Muscle of leg (tissue), 16 donors: ENCODE measurements around the gene RPS27A. TPM values are rescaled to one million over a fixed set of nuclear protein-coding genes. Genes with fewer than 3 reads are reported as not detected.
"Not testable (repeated sequence)": the region's sequence is repeated elsewhere in the genome, so short reads cannot be mapped to it uniquely, and the experiment has no call there.

Source experiments
- DNase-seq: peaks from one replicate; pipeline ENCODE4 v3.0.0; 2013
- H3K27ac ChIP-seq: one replicate; pipeline ENCODE4 v1.5.1; 2013; ENCODE audit warnings: mild to moderate bottlenecking, low read length, control low read depth
- H3K27me3 ChIP-seq: one replicate; pipeline ENCODE4 v1.6.1; 2013; ENCODE audit warnings: low read length; ENCODE audit not compliant: control insufficient read depth, insufficient read depth
- H3K36me3 ChIP-seq: one replicate; pipeline ENCODE4 v1.6.1; 2013; ENCODE audit warnings: low read length; ENCODE audit not compliant: control insufficient read depth, insufficient read depth
- H3K4me1 ChIP-seq: one replicate; pipeline ENCODE4 v1.6.1; 2013; ENCODE audit warnings: low read length; ENCODE audit not compliant: control insufficient read depth, insufficient read depth
- H3K4me3 ChIP-seq: one replicate; pipeline ENCODE4 v1.5.1; 2013; ENCODE audit warnings: low read length, control low read depth
- H3K9me3 ChIP-seq: replicated peaks from 2 replicates; pipeline ENCODE4 v1.6.1; 2013; ENCODE audit warnings: low read depth, low read length; ENCODE audit not compliant: control insufficient read depth
- WGBS: methylation state at CpG from one replicate; pipeline ENCODE4 v1.1.5; 2013; ENCODE audit warnings: missing lambda C conversion rate; ENCODE audit not compliant: insufficient coverage; 5-methylcytosine and 5-hydroxymethylcytosine counted together
- long read RNA-seq, 11 donors: transcript quantifications; one replicate each; lab custom pipeline, GENCODE V29; 2026
- polyA plus RNA-seq, 8 donors: library from polyadenylated mRNA; unstranded; fragments of 120-200 nt; gene quantifications; one replicate each; pipeline versions ENCODE4 v1.2.1 to v1.2.3, GENCODE V29; 2013; ENCODE audit warnings: inconsistent platforms in 1 of 8, low replicate concordance in 1 of 8; ENCODE audit not compliant: insufficient read length in 8 of 8, insufficient read depth in 1 of 8
- total RNA-seq: library from RNA; stranded (reverse); fragments of 120-200 nt; gene quantifications from one replicate; pipeline ENCODE4 v1.2.4, GENCODE V29; 2013

The RPS27A gene
- total RNA-seq (3,214 TPM), polyA plus RNA-seq (1,000 to 10,000 TPM; 2,013 to 2,531 (median 2,219) TPM)
- long read RNA-seq, donor 1, transcript RPS27A-201 (6 exons, 1,071 nt) = major isoform, 664 of 1,100 reads
- long read RNA-seq, donor 1, transcript RPS27A-203 (5 exons, 796 nt) = minor isoform, 111 of 1,100 reads
- long read RNA-seq, donor 1, transcript RPS27A-208 (5 exons, 580 nt) = minor isoform, 25 of 1,100 reads
- long read RNA-seq, donor 1, partial matches to known transcripts = 104 of 1,100 reads
- long read RNA-seq, donor 1, other reads (novel, unspliced or antisense) = 194 of 1,100 reads
- long read RNA-seq, donor 2, transcript RPS27A-201 (6 exons, 1,071 nt) = major isoform, 258 of 422 reads
- long read RNA-seq, donor 2, transcript RPS27A-203 (5 exons, 796 nt) = minor isoform, 29 of 422 reads
- long read RNA-seq, donor 2, partial matches to known transcripts = 34 of 422 reads
- long read RNA-seq, donor 2, other reads (novel, unspliced or antisense) = 99 of 422 reads
- long read RNA-seq, donor 3, transcript RPS27A-201 (6 exons, 1,071 nt) = major isoform, 1,295 of 2,022 reads
- long read RNA-seq, donor 3, transcript RPS27A-208 (5 exons, 580 nt) = minor isoform, 24 of 2,022 reads
- long read RNA-seq, donor 3, transcript RPS27A-203 (5 exons, 796 nt) = minor isoform, 148 of 2,022 reads
- long read RNA-seq, donor 3, partial matches to known transcripts = 143 of 2,022 reads
- long read RNA-seq, donor 3, other reads (novel, unspliced or antisense) = 409 of 2,022 reads
- long read RNA-seq, donor 4, transcript RPS27A-207 (3 exons, 557 nt) = minor isoform, 5 of 2,100 reads
- long read RNA-seq, donor 4, transcript RPS27A-208 (5 exons, 580 nt) = minor isoform, 25 of 2,100 reads
- long read RNA-seq, donor 4, transcript RPS27A-203 (5 exons, 796 nt) = minor isoform, 150 of 2,100 reads
- long read RNA-seq, donor 4, transcript RPS27A-201 (6 exons, 1,071 nt) = major isoform, 1,347 of 2,100 reads
- long read RNA-seq, donor 4, partial matches to known transcripts = 179 of 2,100 reads
- long read RNA-seq, donor 4, other reads (novel, unspliced or antisense) = 394 of 2,100 reads
- long read RNA-seq, donor 5, transcript RPS27A-208 (5 exons, 580 nt) = minor isoform, 110 of 5,398 reads
- long read RNA-seq, donor 5, transcript RPS27A-207 (3 exons, 557 nt) = minor isoform, 12 of 5,398 reads
- long read RNA-seq, donor 5, transcript RPS27A-201 (6 exons, 1,071 nt) = major isoform, 3,532 of 5,398 reads
- long read RNA-seq, donor 5, transcript RPS27A-203 (5 exons, 796 nt) = minor isoform, 299 of 5,398 reads
- long read RNA-seq, donor 5, partial matches to known transcripts = 348 of 5,398 reads
- long read RNA-seq, donor 5, other reads (novel, unspliced or antisense) = 1,090 of 5,398 reads
- long read RNA-seq, donor 6, transcript RPS27A-203 (5 exons, 796 nt) = minor isoform, 531 of 6,008 reads
- long read RNA-seq, donor 6, transcript RPS27A-207 (3 exons, 557 nt) = minor isoform, 19 of 6,008 reads
- long read RNA-seq, donor 6, transcript RPS27A-201 (6 exons, 1,071 nt) = major isoform, 3,628 of 6,008 reads
- long read RNA-seq, donor 6, transcript RPS27A-208 (5 exons, 580 nt) = minor isoform, 103 of 6,008 reads
- long read RNA-seq, donor 6, partial matches to known transcripts = 439 of 6,008 reads
- long read RNA-seq, donor 6, other reads (novel, unspliced or antisense) = 1,282 of 6,008 reads
- long read RNA-seq, donor 7, transcript RPS27A-203 (5 exons, 796 nt) = minor isoform, 280 of 4,423 reads
- long read RNA-seq, donor 7, transcript RPS27A-207 (3 exons, 557 nt) = minor isoform, 11 of 4,423 reads
- long read RNA-seq, donor 7, transcript RPS27A-208 (5 exons, 580 nt) = minor isoform, 31 of 4,423 reads
- long read RNA-seq, donor 7, transcript RPS27A-201 (6 exons, 1,071 nt) = major isoform, 2,858 of 4,423 reads
- long read RNA-seq, donor 7, partial matches to known transcripts = 389 of 4,423 reads
- long read RNA-seq, donor 7, other reads (novel, unspliced or antisense) = 854 of 4,423 reads
- long read RNA-seq, donor 8, transcript RPS27A-207 (3 exons, 557 nt) = minor isoform, 9 of 3,380 reads
- long read RNA-seq, donor 8, transcript RPS27A-201 (6 exons, 1,071 nt) = major isoform, 2,136 of 3,380 reads
- long read RNA-seq, donor 8, transcript RPS27A-203 (5 exons, 796 nt) = minor isoform, 300 of 3,380 reads
- long read RNA-seq, donor 8, transcript RPS27A-208 (5 exons, 580 nt) = minor isoform, 29 of 3,380 reads
- long read RNA-seq, donor 8, partial matches to known transcripts = 264 of 3,380 reads
- long read RNA-seq, donor 8, other reads (novel, unspliced or antisense) = 639 of 3,380 reads
- long read RNA-seq, donor 9, transcript RPS27A-203 (5 exons, 796 nt) = minor isoform, 166 of 2,555 reads
- long read RNA-seq, donor 9, transcript RPS27A-201 (6 exons, 1,071 nt) = major isoform, 1,684 of 2,555 reads
- long read RNA-seq, donor 9, transcript RPS27A-207 (3 exons, 557 nt) = minor isoform, 6 of 2,555 reads
- long read RNA-seq, donor 9, transcript RPS27A-208 (5 exons, 580 nt) = minor isoform, 11 of 2,555 reads
- long read RNA-seq, donor 9, partial matches to known transcripts = 214 of 2,555 reads
- long read RNA-seq, donor 9, other reads (novel, unspliced or antisense) = 471 of 2,555 reads
- long read RNA-seq, donor 10, transcript RPS27A-207 (3 exons, 557 nt) = minor isoform, 11 of 5,115 reads
- long read RNA-seq, donor 10, transcript RPS27A-208 (5 exons, 580 nt) = minor isoform, 19 of 5,115 reads
- long read RNA-seq, donor 10, transcript RPS27A-203 (5 exons, 796 nt) = minor isoform, 358 of 5,115 reads
- long read RNA-seq, donor 10, transcript RPS27A-201 (6 exons, 1,071 nt) = major isoform, 3,130 of 5,115 reads
- long read RNA-seq, donor 10, partial matches to known transcripts = 413 of 5,115 reads
- long read RNA-seq, donor 10, other reads (novel, unspliced or antisense) = 1,181 of 5,115 reads
- long read RNA-seq, donor 11, transcript RPS27A-207 (3 exons, 557 nt) = minor isoform, 11 of 3,111 reads
- long read RNA-seq, donor 11, transcript RPS27A-203 (5 exons, 796 nt) = minor isoform, 234 of 3,111 reads
- long read RNA-seq, donor 11, transcript RPS27A-201 (6 exons, 1,071 nt) = major isoform, 2,072 of 3,111 reads
- long read RNA-seq, donor 11, transcript RPS27A-208 (5 exons, 580 nt) = minor isoform, 19 of 3,111 reads
- long read RNA-seq, donor 11, partial matches to known transcripts = 225 of 3,111 reads
- long read RNA-seq, donor 11, other reads (novel, unspliced or antisense) = 547 of 3,111 reads

- Histone ChIP-seq H3K4me1 (peaks cover 11% of the 10 kb centered on the region), H3K27me3 (no peaks in the 10 kb centered on the region), H3K36me3 (peaks cover 25% of the 10 kb centered on the region), H3K4me3 (peak within 1 kb of the TSS; percentile 94), H3K27ac (peak within 1 kb of the TSS; percentile 98), H3K9me3 (no peaks in the 10 kb centered on the region)
- peak; percentile 98 for DNase-seq
- under 1% methylated on average over 26 of the region's 37 CpGs for WGBS
Observed at GRCh38 chr2:55232084-55232862, at the start of gene RPS27A, which contains the start of gene CLHC1. Gene RPS27A, plus strand, starts transcription at chr2:55232688. Its CDS starts 137 bp downstream, at chr2:55232825. Gene CLHC1, minus strand, starts transcription at chr2:55232293. Its CDS starts 9,882 bp downstream, at chr2:55222411.

GRCh38 chr2:55186837-55187236 is 45.7 kb upstream of the RPS27A start:
- WGBS = 80% methylated on average over 1 of the region's 8 CpGs
- H3K27ac ChIP-seq, H3K4me3 ChIP-seq, H3K27me3 ChIP-seq, H3K4me1 ChIP-seq, H3K36me3 ChIP-seq, H3K9me3 ChIP-seq, DNase-seq: not testable (repeated sequence)

DNA sequence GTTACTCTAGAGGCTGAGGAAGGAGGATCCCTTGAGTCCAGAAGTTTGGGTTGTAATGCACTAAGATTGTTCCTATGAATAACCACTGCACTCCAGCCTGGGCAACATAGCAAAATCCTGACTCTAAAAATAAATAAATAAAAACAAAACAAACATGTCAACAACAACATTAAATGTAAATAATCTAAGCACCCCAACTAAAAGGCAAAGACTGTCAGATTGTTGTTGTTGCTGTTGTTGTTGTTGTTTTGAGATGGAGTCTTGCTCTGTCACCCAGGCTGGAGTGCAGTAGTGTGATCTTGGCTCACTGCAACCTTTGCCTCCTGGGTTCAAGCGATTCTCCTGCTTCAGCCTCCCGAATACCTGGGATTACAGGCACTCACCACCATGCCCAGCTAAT is 40.6 kb upstream of the RPS27A start:
- WGBS = no CpG with 5 or more reads among the region's 2 CpGs

GRCh38 chr2:55196526-55196925 is 36.0 kb upstream of the RPS27A start:
- H3K36me3 ChIP-seq = peaks cover 5% of the 10 kb centered on the region
- no peak for DNase-seq
- H3K9me3 ChIP-seq = peaks cover 3% of the 10 kb centered on the region
- 84% methylated on average over 2 of the region's 2 CpGs for WGBS
- no peak overlapping the region for H3K27ac ChIP-seq
- no peak overlapping the region for H3K4me3 ChIP-seq
- no peaks in the 10 kb centered on the region for H3K27me3 ChIP-seq
- no peaks in the 10 kb centered on the region for H3K4me1 ChIP-seq

More for the DNA sequence above, 40.6 kb upstream of the RPS27A start:
- not testable (repeated sequence) for H3K4me3 ChIP-seq, H3K27me3 ChIP-seq, H3K36me3 ChIP-seq, H3K27ac ChIP-seq, DNase-seq, H3K9me3 ChIP-seq, H3K4me1 ChIP-seq

GRCh38 chr2:55200416-55200815 is 32.1 kb upstream of the RPS27A start:
- no peak overlapping the region for H3K4me3 ChIP-seq
- H3K9me3 ChIP-seq = peaks cover 6% of the 10 kb centered on the region
- peaks cover 7% of the 10 kb centered on the region for H3K36me3 ChIP-seq
- no CpG with 5 or more reads among the region's 1 CpG for WGBS
- H3K27ac ChIP-seq = no peak overlapping the region
- DNase-seq = no peak
- no peaks in the 10 kb centered on the region for H3K4me1 ChIP-seq
- no peaks in the 10 kb centered on the region for H3K27me3 ChIP-seq

DNA sequence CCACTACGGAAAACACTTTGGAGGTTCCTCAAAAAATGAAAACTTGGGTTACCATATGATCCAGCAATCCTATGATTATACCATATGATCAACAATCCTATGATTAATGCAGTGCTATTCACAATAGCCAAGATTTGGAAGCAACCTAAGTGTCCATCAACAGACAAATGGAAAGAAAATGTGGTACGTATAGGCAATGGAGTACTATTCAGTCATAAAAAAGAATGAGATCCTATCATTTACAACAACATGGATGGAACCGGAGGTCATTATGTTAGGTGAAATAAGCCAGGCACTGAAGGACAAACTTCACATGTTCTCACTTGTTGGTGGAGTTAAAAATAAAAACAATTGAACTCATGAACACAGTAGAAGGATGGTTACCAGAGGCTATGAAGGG is 28.0 kb upstream of the RPS27A start:
- Histone ChIP-seq H3K27ac (no peak overlapping the region), H3K4me1 (no peaks in the 10 kb centered on the region), H3K27me3 (no peaks in the 10 kb centered on the region), H3K9me3 (peaks cover 6% of the 10 kb centered on the region), H3K36me3 (peaks cover 3% of the 10 kb centered on the region), H3K4me3 (no peak overlapping the region)
- WGBS = no CpG with 5 or more reads among the region's 3 CpGs
- DNase-seq = no peak

DNA sequence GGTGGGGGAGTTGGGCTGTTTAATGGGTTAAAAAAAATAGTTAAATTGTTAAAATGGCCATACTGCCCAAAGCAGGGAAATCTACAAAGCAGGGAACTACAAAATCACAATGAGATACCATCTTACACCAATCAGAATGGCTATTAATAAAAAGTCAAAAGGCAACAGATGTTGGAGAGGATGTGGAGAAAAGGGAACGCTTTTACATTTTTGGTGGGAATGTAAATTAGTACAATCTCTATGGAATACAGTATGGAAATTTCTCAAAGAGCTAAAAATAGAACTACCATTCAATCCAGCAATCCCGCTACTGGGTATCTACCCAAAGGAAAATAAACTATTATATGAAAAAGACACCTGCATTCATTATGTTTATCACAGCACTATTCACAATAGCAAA is 27.5 kb upstream of the RPS27A start:
- Histone ChIP-seq H3K4me3 (no peak overlapping the region), H3K36me3 (peaks cover 3% of the 10 kb centered on the region), H3K27ac (no peak overlapping the region), H3K27me3 (no peaks in the 10 kb centered on the region), H3K9me3 (peaks cover 6% of the 10 kb centered on the region), H3K4me1 (no peaks in the 10 kb centered on the region)
- no CpG with 5 or more reads among the region's 2 CpGs for WGBS
- DNase-seq = no peak
